OCI-LY3 (cell line): ENCODE measurements around the gene PCDHA5.

Source experiments
- H2AFZ ChIP-seq: fragments of 200-600, 300-600 bp; shearing (Covaris generic); 2 replicates; pipeline ENCODE4 v1.6.0; 2014; ENCODE audit warnings: antibody characterized with exemption, low read depth, low read length
- H3K27ac ChIP-seq: fragments of 200-600, 300-600 bp; sonication (generic); 2 replicates; pipeline ENCODE4 v1.5.1; 2014; ENCODE audit warnings: mild to moderate bottlenecking, low read length, moderate library complexity, mixed read lengths
- H3K27me3 ChIP-seq: fragments of 200-600, 300-600 bp; sonication (generic); 2 replicates; pipeline ENCODE4 v1.6.1; 2014; ENCODE audit warnings: low read depth, low read length, mixed read lengths
- H3K36me3 ChIP-seq: fragments of 200-600, 300-600 bp; sonication (generic); replicated peaks from 2 replicates; pipeline ENCODE3; 2014; ENCODE audit warnings: low read depth, low read length, mixed read lengths
- H3K4me1 ChIP-seq: fragments of 300-600, 200-600 bp; sonication (generic); 2 replicates; pipeline ENCODE4 v1.6.1; 2014; ENCODE audit warnings: low read length, mixed read lengths
- H3K4me2 ChIP-seq: fragments of 200-600, 300-600 bp; sonication (generic); 2 replicates; pipeline ENCODE4 v1.6.1; 2014; ENCODE audit warnings: low read length, mixed read lengths
- H3K4me3 ChIP-seq: fragments of 300-600, 200-600 bp; sonication (generic); 2 replicates; pipeline ENCODE4 v1.5.1; 2014; ENCODE audit warnings: antibody characterized with exemption, mild to moderate bottlenecking, low read length, moderate library complexity
- H3K79me2 ChIP-seq: fragments of 300-600, 200-600 bp; shearing (Covaris generic); 2 replicates; pipeline ENCODE4 v1.6.1; 2014; ENCODE audit warnings: mild to moderate bottlenecking, low read length, mixed read lengths
- H3K9ac ChIP-seq: fragments of 300-600, 200-600 bp; shearing (Covaris generic); 2 replicates; pipeline ENCODE4 v1.6.0; 2014; ENCODE audit warnings: mild to moderate bottlenecking, low read length, moderate library complexity
- H3K9me3 ChIP-seq: fragments of 200-600, 300-600 bp; shearing (Covaris generic); 2 replicates; pipeline ENCODE4 v1.6.1; 2014; ENCODE audit warnings: low read length, mixed read lengths; ENCODE audit not compliant: insufficient read depth
- H4K20me1 ChIP-seq: fragments of 200-600, 300-600 bp; sonication (generic); 2 replicates; pipeline ENCODE4 v1.6.1; 2016; ENCODE audit warnings: low read length, mixed read lengths; ENCODE audit not compliant: insufficient read depth
- CTCF ChIP-seq: fragments of 200-600, 300-600 bp; sonication (generic); IDR thresholded peaks from 2 replicates; pipeline ENCODE4 v1.5.1; 2014; ENCODE audit warnings: antibody characterized with exemption, low read length, low read depth
- EZH2phosphoT487 ChIP-seq: fragments of 200-600 bp; shearing (Covaris generic); IDR thresholded peaks from 2 replicates; pipeline ENCODE4 v1.6.1; 2018; ENCODE audit warnings: antibody characterized with exemption, mixed run types, low read depth

Gene PCDHA5

GRCh38 chr5:140869555-140869886 lies 48.1 kb downstream of the PCDHA5 start:
- no peak overlapping the region for H3K9ac ChIP-seq
- H3K4me1 ChIP-seq = no peaks in the 10 kb centered on the region
- no peaks in the 10 kb centered on the region for H3K36me3 ChIP-seq
- no peak overlapping the region for H3K4me2 ChIP-seq
- H2AFZ ChIP-seq = no peak overlapping the region
- H3K4me3 ChIP-seq = no peak overlapping the region
- H3K9me3 ChIP-seq = no peaks in the 10 kb centered on the region
- H4K20me1 ChIP-seq = no peaks in the 10 kb centered on the region
- H3K79me2 ChIP-seq = no peaks in the 10 kb centered on the region
- no peaks in the 10 kb centered on the region for H3K27me3 ChIP-seq
- no peak overlapping the region for H3K27ac ChIP-seq
- TF ChIP-seq CTCF (no peak), EZH2phosphoT487 (no peak)

- Histone ChIP-seq H3K4me2 (no peak overlapping the region), H2AFZ (no peak overlapping the region), H3K27ac (no peak overlapping the region), H3K4me3 (no peak overlapping the region), H4K20me1 (no peaks in the 10 kb centered on the region), H3K9me3 (no peaks in the 10 kb centered on the region), H3K9ac (no peak overlapping the region), H3K27me3 (no peaks in the 10 kb centered on the region), H3K79me2 (no peaks in the 10 kb centered on the region), H3K36me3 (no peaks in the 10 kb centered on the region), H3K4me1 (no peaks in the 10 kb centered on the region)
- no peak for TF ChIP-seq CTCF
- no peak for TF ChIP-seq EZH2phosphoT487
These were observed 49.1 kb downstream of the PCDHA5 start for GRCh38 chr5:140870221-140871201.
